ENCODE measurements around the gene RPS6KC1. TPM values are rescaled to one million over a fixed set of nuclear protein-coding genes. Genes with fewer than 3 reads are reported as not detected.

Gene RPS6KC1
- total and polyA plus RNA-seq, 2 of the 4 experiments (the other 2 are of a cell fraction) = 7.9 to 23.7 TPM

- Histone ChIP-seq H3K27me3 (ENCODE audit: control insufficient read depth, insufficient read depth, low read length) (no peaks in the 10 kb centered on the region), H2AK5ac (ENCODE audit: low read depth, low read length) (no peak overlapping the region), H2AFZ (replicated peaks; ENCODE audit: low read length, poor library complexity) (no peak overlapping the region), H3K18ac (ENCODE audit: low read depth, low read length) (no peak overlapping the region), H4K20me1 (ENCODE audit: insufficient read depth, low read length) (no peaks in the 10 kb centered on the region), H3K4me1 (ENCODE audit: control insufficient read depth, insufficient read depth, low read length) (no peaks in the 10 kb centered on the region), H3K36me3 (ENCODE audit: control insufficient read depth, insufficient read depth, low read length) (peaks cover 1% of the 10 kb centered on the region; the same call in 1 of the 2 replicates), H3K27ac (ENCODE audit: insufficient read depth, low read length) (no peak overlapping the region), H3K4me3 (ENCODE audit: insufficient read depth, low read depth, low read length) (no peak overlapping the region), H2BK20ac (ENCODE audit: low read depth, low read length) (no peak overlapping the region), H3K9ac (ENCODE audit: low read depth, low read length) (no peak overlapping the region), H2BK15ac (ENCODE audit: low read depth, low read length) (no peak overlapping the region), H2BK5ac (ENCODE audit: low read depth, low read length, poor library complexity, severe bottlenecking) (no peak overlapping the region), H2AK9ac (replicated peaks; ENCODE audit: low read depth, low read length, poor library complexity) (no peak overlapping the region), H3K9me3 (ENCODE audit: control insufficient read depth, insufficient read depth, low read length) (peaks cover 2% of the 10 kb centered on the region; the same call in 1 of the 2 replicates), H3K4me2 (ENCODE audit: low read depth, low read length) (no peak overlapping the region), H4K8ac (ENCODE audit: low read depth in 2 of 2, low read length in 2 of 2) (no peak overlapping the region), H4K91ac (ENCODE audit: insufficient read depth, low read depth, low read length) (no peak overlapping the region), H4K5ac (ENCODE audit: low read depth, low read length) (no peak overlapping the region), H3K14ac (replicated peaks; ENCODE audit: low read depth, low read length) (no peak overlapping the region), H3K4ac (ENCODE audit: low read depth, low read length) (no peak overlapping the region), H3K9me1 (ENCODE audit: insufficient read depth, low read length) (no peaks in the 10 kb centered on the region), H3K79me1 (ENCODE audit: low read depth in 1 of 2, low read length in 2 of 2) (peaks cover 3 to 4% of the 10 kb centered on the region in 2 experiments; a peak in 1 of 4 replicates), H3K56ac (ENCODE audit: extremely low read depth, insufficient read depth, low read length) (no peak overlapping the region), H2BK120ac (ENCODE audit: low read depth, low read length) (no peak overlapping the region), H3K23ac (ENCODE audit: low read depth, low read length) (no peak overlapping the region)
- in situ Hi-C loops (cut with MboI; ENCODE audit: low sequenced_read_pairs) (no loop called here), dilution Hi-C loops (cut with HindIII; ENCODE audit: low sequenced_read_pairs, unreplicated experiment) (no loop called here), intact Hi-C loops (cut with micrococcal nuclease) (no loop called here)
- no CpG with 5 or more reads among the region's 2 CpGs for WGBS, 2 experiments (ENCODE audit: extremely low coverage in 2 of 2, insufficient read length in 1 of 2)
- BruUV-seq (replicated peaks) = no TSS peak
- ATAC-seq (ENCODE audit: low read depth) (peak; percentile 54; the same call in 1 of the 2 replicates), DNase-seq (peak; percentile 61)
- TF ChIP-seq SMC3 (IDR thresholded peaks at IDR 0.05; ENCODE audit: low read depth, low read length) = no peak
- TF ChIP-seq RFX5 (IDR thresholded peaks at IDR 0.05; ENCODE audit: low read depth, low read length) = no peak
- TF ChIP-seq, protein P1, sequence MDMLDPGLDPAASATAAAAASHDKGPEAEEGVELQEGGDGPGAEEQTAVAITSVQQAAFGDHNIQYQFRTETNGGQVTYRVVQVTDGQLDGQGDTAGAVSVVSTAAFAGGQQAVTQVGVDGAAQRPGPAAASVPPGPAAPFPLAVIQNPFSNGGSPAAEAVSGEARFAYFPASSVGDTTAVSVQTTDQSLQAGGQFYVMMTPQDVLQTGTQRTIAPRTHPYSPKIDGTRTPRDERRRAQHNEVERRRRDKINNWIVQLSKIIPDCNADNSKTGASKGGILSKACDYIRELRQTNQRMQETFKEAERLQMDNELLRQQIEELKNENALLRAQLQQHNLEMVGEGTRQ (IDR thresholded peaks at IDR 0.05; ENCODE audit: low read depth, low read length) = no peak
- TF ChIP-seq MXI1 (IDR thresholded peaks at IDR 0.05; ENCODE audit: borderline replicate concordance, low read depth, low read length) = no peak
- no peak for TF ChIP-seq RCOR1 (IDR thresholded peaks at IDR 0.05; ENCODE audit: insufficient replicate concordance, low read length)
- TF ChIP-seq BHLHE40 (IDR thresholded peaks at IDR 0.05; ENCODE audit: low read depth, low read length) = no peak
- TF ChIP-seq, protein P2, sequence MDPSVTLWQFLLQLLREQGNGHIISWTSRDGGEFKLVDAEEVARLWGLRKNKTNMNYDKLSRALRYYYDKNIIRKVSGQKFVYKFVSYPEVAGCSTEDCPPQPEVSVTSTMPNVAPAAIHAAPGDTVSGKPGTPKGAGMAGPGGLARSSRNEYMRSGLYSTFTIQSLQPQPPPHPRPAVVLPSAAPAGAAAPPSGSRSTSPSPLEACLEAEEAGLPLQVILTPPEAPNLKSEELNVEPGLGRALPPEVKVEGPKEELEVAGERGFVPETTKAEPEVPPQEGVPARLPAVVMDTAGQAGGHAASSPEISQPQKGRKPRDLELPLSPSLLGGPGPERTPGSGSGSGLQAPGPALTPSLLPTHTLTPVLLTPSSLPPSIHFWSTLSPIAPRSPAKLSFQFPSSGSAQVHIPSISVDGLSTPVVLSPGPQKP (IDR thresholded peaks at IDR 0.05; ENCODE audit: borderline replicate concordance, low read depth, low read length) = no peak
- no peak for TF ChIP-seq NFE2L2 (IDR thresholded peaks at IDR 0.05; ENCODE audit: low read depth, low read length)
- TF ChIP-seq CTCF (conservative IDR thresholded peaks at IDR 0.05; ENCODE audit: low read depth, low read length) = no peak
- no peak for TF ChIP-seq FOS (IDR thresholded peaks at IDR 0.05; ENCODE audit: low read depth, low read length)
- no peak for TF ChIP-seq CEBPB (IDR thresholded peaks at IDR 0.05; ENCODE audit: low read depth, low read length)
- CTCF ChIA-PET = no interaction called here
- POLR2A ChIA-PET (ENCODE audit: unreplicated experiment) = no interaction called here
Measured at GRCh38 chr1:213162338-213162737, 111.3 kb downstream of the RPS6KC1 start.
